WTC11 (cell line): ENCODE results near the gene ZNF672. TPM values are rescaled to one million over a fixed set of nuclear protein-coding genes. Genes with fewer than 3 reads are reported as not detected.

ENCODE experiments used
- ATAC-seq: fragments of 200-7000 bp; cut with Tn5 transposase; 2 replicates; pipeline ENCODE4 v1.10.0; 2021; ENCODE audit warnings: mild to moderate bottlenecking, moderate library complexity
- CTCF ChIA-PET: fragments of 300-600 bp; sonication (Branson Sonifier 250); formaldehyde crosslinking; loops from one replicate; lab custom pipeline; 2021; ENCODE audit warnings: antibody characterized with exemption; lab: Charles Lee
- POLR2A ChIA-PET: fragments of 350-600 bp; sonication (Branson Sonifier 250); formaldehyde crosslinking; loops from one replicate; lab custom pipeline; 2021; ENCODE audit warnings: antibody characterized with exemption; lab: Charles Lee
- DNase-seq: peaks from one replicate; pipeline ENCODE4 v3.0.0; 2021; ENCODE audit warnings: low spot score
- H3K27ac Mint-ChIP-seq: 2 replicates; pipeline ENCODE4 v1.8.0; 2021; ENCODE audit warnings: mixed read lengths
- H3K27me3 Mint-ChIP-seq: 2 replicates; pipeline ENCODE4 v1.8.0; 2021; ENCODE audit warnings: low read depth, mild to moderate bottlenecking, moderate library complexity, mixed read lengths
- H3K36me3 Mint-ChIP-seq: 2 replicates; pipeline ENCODE4 v1.8.0; 2021; ENCODE audit warnings: mixed read lengths
- H3K4me1 Mint-ChIP-seq: 2 replicates; pipeline ENCODE4 v1.8.0; 2022; ENCODE audit warnings: mixed read lengths
- H3K4me3 Mint-ChIP-seq: 2 replicates; pipeline ENCODE4 v1.8.0; 2021; ENCODE audit warnings: mild to moderate bottlenecking, moderate library complexity, mixed read lengths
- H3K9me3 Mint-ChIP-seq: 2 replicates; pipeline ENCODE4 v1.8.0; 2021; ENCODE audit warnings: mixed read lengths
- ATF2 ChIP-seq: sonication (generic); formaldehyde crosslinking; IDR thresholded peaks from 2 replicates; pipeline ENCODE4 v1.8.1; 2022; ENCODE audit warnings: low read depth, missing genetic modification reagents, borderline replicate concordance
- ATF6 ChIP-seq: sonication (generic); formaldehyde crosslinking; IDR thresholded peaks from 2 replicates; pipeline ENCODE4 v1.8.1; 2023; ENCODE audit warnings: mild to moderate bottlenecking, missing genetic modification reagents
- CTCF ChIP-seq: fragments of 200-600 bp; IDR thresholded peaks from 2 replicates; pipeline ENCODE4 v1.8.0; 2022; ENCODE audit warnings: antibody characterized with exemption
- ETV6 ChIP-seq: sonication (generic); formaldehyde crosslinking; IDR thresholded peaks from 2 replicates; pipeline ENCODE4 v1.8.1; 2022; ENCODE audit warnings: mild to moderate bottlenecking, missing genetic modification reagents
- GTF2I ChIP-seq: fragments of 250-450 bp; sonication (Bioruptor Pico); conservative IDR thresholded peaks from 2 replicates; pipeline ENCODE4 v1.4.0; 2021; ENCODE audit warnings: mild to moderate bottlenecking
- JAZF1 ChIP-seq: fragments of 250-450 bp; sonication (Bioruptor Pico); IDR thresholded peaks from 2 replicates; pipeline ENCODE4 v1.9.0; 2021; ENCODE audit warnings: moderate library complexity, mild to moderate bottlenecking, inconsistent platforms
- NFYB ChIP-seq: sonication (generic); formaldehyde crosslinking; conservative IDR thresholded peaks from 2 replicates; pipeline ENCODE4 v1.8.0; 2022; ENCODE audit warnings: low read depth, missing genetic modification reagents
- SP1 ChIP-seq: sonication (generic); formaldehyde crosslinking; conservative IDR thresholded peaks from 2 replicates; pipeline ENCODE4 v1.8.1; 2022; ENCODE audit warnings: missing genetic modification reagents
- TEAD4 ChIP-seq: sonication (generic); formaldehyde crosslinking; IDR thresholded peaks from 2 replicates; pipeline ENCODE4 v1.8.0; 2022; ENCODE audit warnings: mild to moderate bottlenecking, missing genetic modification reagents
- TP53 ChIP-seq: sonication (generic); formaldehyde crosslinking; IDR thresholded peaks from 2 replicates; pipeline ENCODE4 v1.8.1; 2023; ENCODE audit warnings: mild to moderate bottlenecking, missing genetic modification reagents
- ZNF138 ChIP-seq: sonication (generic); formaldehyde crosslinking; conservative IDR thresholded peaks from 2 replicates; pipeline ENCODE4 v1.8.1; 2022; ENCODE audit warnings: mild to moderate bottlenecking, moderate library complexity, missing genetic modification reagents
- ZNF263 ChIP-seq: sonication (generic); formaldehyde crosslinking; IDR thresholded peaks from 2 replicates; pipeline ENCODE4 v1.8.1; 2022; ENCODE audit warnings: low read depth, mild to moderate bottlenecking, moderate library complexity, missing genetic modification reagents
- ZNF281 ChIP-seq: sonication (generic); formaldehyde crosslinking; IDR thresholded peaks from 2 replicates; pipeline ENCODE4 v1.8.0; 2023; ENCODE audit warnings: mild to moderate bottlenecking, missing genetic modification reagents
- total RNA-seq: library from RNA; stranded (reverse); gene quantifications from 3 replicates; pipeline ENCODE4 v1.2.3, GENCODE V29; 2021
- TF ChIP-seq, protein P1 (sequence below): sonication (generic); formaldehyde crosslinking; IDR thresholded peaks from 2 replicates; pipeline ENCODE4 v1.8.0; 2023; ENCODE audit warnings: missing genetic modification reagents, mild to moderate bottlenecking, borderline replicate concordance
- TF ChIP-seq, protein P2 (sequence below): sonication (generic); formaldehyde crosslinking; IDR thresholded peaks from 2 replicates; pipeline ENCODE4 v1.8.1; 2023; ENCODE audit warnings: mild to moderate bottlenecking, missing genetic modification reagents, moderate library complexity
- TF ChIP-seq, protein P3 (sequence below): sonication (generic); formaldehyde crosslinking; IDR thresholded peaks from 2 replicates; pipeline ENCODE4 v1.8.0; 2023; ENCODE audit warnings: missing genetic modification reagents

ZNF672 gene
- total RNA-seq, 1 experiment from 2014 or later: 37.9 TPM

DNA sequence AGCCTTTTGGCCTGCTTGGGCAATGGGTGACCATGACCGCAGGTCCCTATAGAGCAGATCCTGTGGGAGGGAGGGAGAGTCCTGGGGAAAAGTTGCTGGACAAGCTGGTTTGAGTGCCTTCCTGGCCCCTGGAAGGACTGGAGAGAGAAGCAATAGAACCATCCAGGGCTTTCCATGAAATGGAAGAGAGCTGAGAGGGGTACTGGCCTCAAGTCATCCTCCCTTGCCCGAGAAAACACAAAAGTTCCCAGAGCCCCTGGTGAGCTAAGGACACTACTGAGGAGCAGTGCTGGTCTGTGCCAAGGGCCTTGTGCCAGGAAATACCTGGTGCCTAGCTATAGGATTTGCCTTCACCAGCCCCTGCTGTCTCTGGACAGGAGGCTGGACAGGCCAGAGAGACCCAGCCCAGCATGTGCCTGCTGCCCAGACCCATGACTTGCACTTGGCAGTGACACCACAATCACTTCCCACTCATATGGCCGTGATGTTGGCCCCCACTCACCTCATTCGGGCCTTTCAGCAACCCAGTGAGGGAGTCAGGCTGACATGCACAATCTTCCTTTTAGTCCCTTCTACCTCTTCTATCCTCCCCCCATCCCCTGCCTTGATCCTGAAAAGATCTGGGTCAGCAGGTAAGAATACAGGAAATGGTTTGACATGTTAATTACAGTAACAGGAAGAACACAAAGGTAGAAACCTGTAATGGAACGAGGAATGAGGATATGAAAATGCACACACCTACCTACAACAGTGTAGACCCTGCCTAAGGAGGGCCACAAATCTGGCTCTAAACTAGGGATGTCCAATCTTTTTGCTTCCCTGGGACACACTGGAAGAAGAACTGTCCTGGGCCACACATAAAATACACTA is 19.3 kb upstream of the ZNF672 start:
- ChIA-PET POLR2A (no interaction called here), CTCF (interaction anchor here (0.6 to 0.8 kb wide), 2 partner anchors 23 to 79 kb away, joined by 3 read pairs; no protein-coding TSS in a partner anchor)
- Mint-ChIP-seq H3K27ac (peak overlapping the region; percentile 43), H3K36me3 (peaks cover 43% of the 10 kb centered on the region), H3K27me3 (no peaks in the 10 kb centered on the region)
- no peak for DNase-seq
- TF ChIP-seq ATF2: no peak
- TF ChIP-seq, protein P1, sequence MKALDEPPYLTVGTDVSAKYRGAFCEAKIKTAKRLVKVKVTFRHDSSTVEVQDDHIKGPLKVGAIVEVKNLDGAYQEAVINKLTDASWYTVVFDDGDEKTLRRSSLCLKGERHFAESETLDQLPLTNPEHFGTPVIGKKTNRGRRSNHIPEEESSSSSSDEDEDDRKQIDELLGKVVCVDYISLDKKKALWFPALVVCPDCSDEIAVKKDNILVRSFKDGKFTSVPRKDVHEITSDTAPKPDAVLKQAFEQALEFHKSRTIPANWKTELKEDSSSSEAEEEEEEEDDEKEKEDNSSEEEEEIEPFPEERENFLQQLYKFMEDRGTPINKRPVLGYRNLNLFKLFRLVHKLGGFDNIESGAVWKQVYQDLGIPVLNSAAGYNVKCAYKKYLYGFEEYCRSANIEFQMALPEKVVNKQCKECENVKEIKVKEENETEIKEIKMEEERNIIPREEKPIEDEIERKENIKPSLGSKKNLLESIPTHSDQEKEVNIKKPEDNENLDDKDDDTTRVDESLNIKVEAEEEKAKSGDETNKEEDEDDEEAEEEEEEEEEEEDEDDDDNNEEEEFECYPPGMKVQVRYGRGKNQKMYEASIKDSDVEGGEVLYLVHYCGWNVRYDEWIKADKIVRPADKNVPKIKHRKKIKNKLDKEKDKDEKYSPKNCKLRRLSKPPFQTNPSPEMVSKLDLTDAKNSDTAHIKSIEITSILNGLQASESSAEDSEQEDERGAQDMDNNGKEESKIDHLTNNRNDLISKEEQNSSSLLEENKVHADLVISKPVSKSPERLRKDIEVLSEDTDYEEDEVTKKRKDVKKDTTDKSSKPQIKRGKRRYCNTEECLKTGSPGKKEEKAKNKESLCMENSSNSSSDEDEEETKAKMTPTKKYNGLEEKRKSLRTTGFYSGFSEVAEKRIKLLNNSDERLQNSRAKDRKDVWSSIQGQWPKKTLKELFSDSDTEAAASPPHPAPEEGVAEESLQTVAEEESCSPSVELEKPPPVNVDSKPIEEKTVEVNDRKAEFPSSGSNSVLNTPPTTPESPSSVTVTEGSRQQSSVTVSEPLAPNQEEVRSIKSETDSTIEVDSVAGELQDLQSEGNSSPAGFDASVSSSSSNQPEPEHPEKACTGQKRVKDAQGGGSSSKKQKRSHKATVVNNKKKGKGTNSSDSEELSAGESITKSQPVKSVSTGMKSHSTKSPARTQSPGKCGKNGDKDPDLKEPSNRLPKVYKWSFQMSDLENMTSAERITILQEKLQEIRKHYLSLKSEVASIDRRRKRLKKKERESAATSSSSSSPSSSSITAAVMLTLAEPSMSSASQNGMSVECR (CRISPR knock-in tag): no peak
- no peak for TF ChIP-seq ETV6
- TF ChIP-seq, protein P2, sequence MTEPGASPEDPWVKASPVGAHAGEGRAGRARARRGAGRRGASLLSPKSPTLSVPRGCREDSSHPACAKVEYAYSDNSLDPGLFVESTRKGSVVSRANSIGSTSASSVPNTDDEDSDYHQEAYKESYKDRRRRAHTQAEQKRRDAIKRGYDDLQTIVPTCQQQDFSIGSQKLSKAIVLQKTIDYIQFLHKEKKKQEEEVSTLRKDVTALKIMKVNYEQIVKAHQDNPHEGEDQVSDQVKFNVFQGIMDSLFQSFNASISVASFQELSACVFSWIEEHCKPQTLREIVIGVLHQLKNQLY (CRISPR knock-in tag): no peak
- TF ChIP-seq ZNF138 (CRISPR knock-in tag): no peak
- TF ChIP-seq JAZF1 (CRISPR knock-in tag): no peak
- TF ChIP-seq, all 79 proteins: peak for 0
- Mint-ChIP-seq H3K9me3 (no peaks in the 10 kb centered on the region), H3K4me1 (peaks cover 32% of the 10 kb centered on the region), H3K4me3 (peak overlapping the region; percentile 43)
- peak; percentile 43 for ATAC-seq

DNA sequence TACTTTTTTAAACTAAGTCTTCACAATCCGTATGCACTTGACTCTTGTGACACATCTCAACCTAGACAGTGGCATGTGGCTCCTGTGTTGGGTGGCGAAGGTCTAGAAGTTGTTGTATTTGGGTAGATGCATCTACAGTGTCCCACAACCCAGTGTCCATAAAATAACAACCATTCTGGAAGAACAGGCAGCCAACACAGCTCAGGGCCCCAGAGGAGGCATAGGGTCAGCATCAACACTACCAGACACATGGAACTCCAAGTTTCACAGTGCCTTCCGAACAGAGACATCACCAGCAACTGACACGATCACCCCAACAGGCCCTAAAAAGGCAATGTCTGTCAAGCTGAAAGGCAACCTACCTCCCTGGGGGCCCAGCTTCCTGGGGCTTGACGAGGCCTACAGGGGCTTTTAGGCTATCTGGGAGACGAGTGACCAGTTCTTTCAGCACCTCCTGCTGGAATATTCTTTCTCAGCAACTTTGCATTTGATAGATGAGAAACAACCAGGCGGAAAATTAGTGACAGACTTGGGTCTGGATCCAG is 17.9 kb upstream of the ZNF672 start:
- Mint-ChIP-seq H3K36me3 (peaks cover 41% of the 10 kb centered on the region), H3K4me3 (no peak overlapping the region; the same call in 1 of the 2 replicates), H3K9me3 (no peaks in the 10 kb centered on the region), H3K27me3 (no peaks in the 10 kb centered on the region), H3K4me1 (peaks cover 40% of the 10 kb centered on the region), H3K27ac (peak overlapping the region; percentile 79)
- ATAC-seq (no peak), DNase-seq (no peak)
- CTCF ChIA-PET: interaction anchor here (1.0 to 1.3 kb wide), 2 partner anchors 8 to 13 kb away, joined by 3 to 4 read pairs; no protein-coding TSS in a partner anchor
- POLR2A ChIA-PET: no interaction called here
- TF ChIP-seq, protein P3, sequence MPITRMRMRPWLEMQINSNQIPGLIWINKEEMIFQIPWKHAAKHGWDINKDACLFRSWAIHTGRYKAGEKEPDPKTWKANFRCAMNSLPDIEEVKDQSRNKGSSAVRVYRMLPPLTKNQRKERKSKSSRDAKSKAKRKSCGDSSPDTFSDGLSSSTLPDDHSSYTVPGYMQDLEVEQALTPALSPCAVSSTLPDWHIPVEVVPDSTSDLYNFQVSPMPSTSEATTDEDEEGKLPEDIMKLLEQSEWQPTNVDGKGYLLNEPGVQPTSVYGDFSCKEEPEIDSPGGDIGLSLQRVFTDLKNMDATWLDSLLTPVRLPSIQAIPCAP: no peak
- TF ChIP-seq ATF6 (CRISPR knock-in tag) (no peak), SP1 (CRISPR knock-in tag) (no peak), ZNF281 (CRISPR knock-in tag) (no peak), ZNF263 (CRISPR knock-in tag) (no peak), NFYB (CRISPR knock-in tag) (no peak), CTCF (no peak), JAZF1 (CRISPR knock-in tag) (no peak), GTF2I (CRISPR knock-in tag) (no peak), TP53 (CRISPR knock-in tag) (no peak), TEAD4 (CRISPR knock-in tag) (no peak), ATF2 (no peak)
